Breast epithelium (tissue), 3 donors: ENCODE measurements around the gene FBXO31.

Experiments
- CTCF ChIP-seq, 3 donors: fragments of 450-650 bp; IDR thresholded peaks; one replicate each; pipeline ENCODE4 v1.5.1; 2016 to 2017; ENCODE audit warnings: antibody characterized with exemption in 3 of 3, mild to moderate bottlenecking in 3 of 3, moderate library complexity in 3 of 3
- POLR2AphosphoS5 ChIP-seq, 3 donors: sonication (generic); formaldehyde crosslinking; IDR thresholded peaks; one replicate each; pipeline ENCODE4 v1.6.1; 2017; ENCODE audit warnings: antibody characterized with exemption in 3 of 3

DNA sequence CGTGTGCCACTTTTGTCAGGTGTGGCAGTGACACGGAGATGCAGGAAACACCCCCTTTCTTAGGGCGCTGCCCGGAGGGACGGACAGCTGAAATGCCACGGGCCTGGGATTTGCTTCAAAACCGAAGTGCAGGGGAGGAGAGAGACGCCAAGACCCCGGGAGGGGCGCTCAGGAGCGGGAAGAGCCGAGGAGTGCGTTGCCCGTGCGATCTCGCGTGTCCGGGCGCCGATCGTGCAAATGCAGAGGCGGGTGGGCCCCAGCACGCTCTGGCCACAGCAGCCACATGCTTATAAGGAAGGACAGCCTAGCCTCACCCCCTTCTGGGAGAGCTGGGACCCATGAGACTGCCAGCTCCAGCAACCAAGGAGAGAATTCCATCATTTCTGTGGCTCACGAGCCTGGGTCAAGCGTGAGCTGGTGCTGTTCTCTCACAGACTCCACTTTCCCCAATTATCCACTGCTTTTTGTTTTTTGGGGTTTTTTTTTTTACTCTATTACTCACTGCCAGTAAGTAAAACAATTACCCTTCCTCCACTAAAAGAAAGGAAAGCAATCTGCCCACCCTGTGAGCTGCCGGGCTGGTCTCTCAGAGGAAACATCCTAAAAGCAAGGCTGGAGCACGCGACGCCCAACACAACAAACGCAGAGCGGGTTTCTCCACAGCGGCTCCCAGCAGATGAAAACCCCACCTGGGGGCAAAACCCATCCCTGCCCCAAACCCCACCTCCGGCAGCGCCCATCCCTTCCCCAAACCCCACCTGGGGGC, 39.2 kb downstream of the FBXO31 start:
- no peak for TF ChIP-seq CTCF (IDR thresholded peaks at IDR 0.05)
- TF ChIP-seq POLR2AphosphoS5 (IDR thresholded peaks at IDR 0.05), result no peak
